ENCODE data around the gene BBX. TPM values are rescaled to one million over a fixed set of nuclear protein-coding genes. Genes with fewer than 3 reads are reported as not detected.

The BBX gene
- total RNA-seq, 4 donors from 2014 or later: 54.3 to 104 (median 88.1) TPM

GRCh38 chr3:107848351-107848915, 325.7 kb downstream of the BBX start:
- WGBS, 2 donors: 81 to 87% methylated on average over 5 of the region's 5 CpGs
- no peak overlapping the region for H3K4me3 ChIP-seq
- peaks cover 0 to 9% (median 0%) of the 10 kb centered on the region in 4 donors for H3K4me1 ChIP-seq
- H3K36me3 ChIP-seq: no peaks in the 10 kb centered on the region
- no peaks in the 10 kb centered on the region for H3K9me3 ChIP-seq
- no peak overlapping the region for H3K27ac ChIP-seq
- H3K27me3 ChIP-seq: no peaks in the 10 kb centered on the region
- DNase-seq (ENCODE audit: low spot score in 2 of 2): no peak
- no peak for TF ChIP-seq EP300 (IDR thresholded peaks at IDR 0.05)

GRCh38 chr3:107850681-107851080, 327.9 kb downstream of the BBX start:
- Histone ChIP-seq H3K4me3 (no peak overlapping the region), H3K27ac (no peak overlapping the region), H3K4me1 (peaks cover 0 to 6% (median 0%) of the 10 kb centered on the region in 4 donors), H3K9me3 (no peaks in the 10 kb centered on the region), H3K27me3 (no peaks in the 10 kb centered on the region), H3K36me3 (no peaks in the 10 kb centered on the region)
- DNase-seq (ENCODE audit: low spot score in 2 of 2): no peak
- TF ChIP-seq EP300 (IDR thresholded peaks at IDR 0.05) (no peak), POLR2A (IDR thresholded peaks at IDR 0.05) (no peak), CTCF (IDR thresholded peaks at IDR 0.05) (no peak)
- 79 to 90% methylated on average over 2 of the region's 2 CpGs for WGBS, 2 donors

GRCh38 chr3:107853821-107854220, 331.1 kb downstream of the BBX start:
- Histone ChIP-seq H3K4me1 (no peaks in the 10 kb centered on the region), H3K9me3 (no peaks in the 10 kb centered on the region), H3K4me3 (no peak overlapping the region), H3K27me3 (no peaks in the 10 kb centered on the region), H3K36me3 (no peaks in the 10 kb centered on the region), H3K27ac (no peak overlapping the region)
- no peak for DNase-seq (ENCODE audit: low spot score in 2 of 2)
- TF ChIP-seq POLR2A (IDR thresholded peaks at IDR 0.05): no peak
- TF ChIP-seq EP300 (IDR thresholded peaks at IDR 0.05): no peak

GRCh38 chr3:107854733-107855132, 332.0 kb downstream of the BBX start:
- Histone ChIP-seq H3K27ac (no peak overlapping the region), H3K27me3 (no peaks in the 10 kb centered on the region), H3K9me3 (no peaks in the 10 kb centered on the region), H3K4me1 (no peaks in the 10 kb centered on the region), H3K4me3 (no peak overlapping the region), H3K36me3 (no peaks in the 10 kb centered on the region)
- 80 to 82% methylated on average over 6 of the region's 6 CpGs for WGBS, 2 donors
- no peak for DNase-seq (ENCODE audit: low spot score in 2 of 2)
- no peak for TF ChIP-seq POLR2A (IDR thresholded peaks at IDR 0.05)
- TF ChIP-seq EP300 (IDR thresholded peaks at IDR 0.05): no peak
- TF ChIP-seq CTCF (IDR thresholded peaks at IDR 0.05): no peak

GRCh38 chr3:107855710-107856109, 332.9 kb downstream of the BBX start:
- WGBS, 2 donors: 72 to 81% methylated on average over 5 of the region's 5 CpGs

GRCh38 chr3:107857854-107858253, 335.1 kb downstream of the BBX start:
- Histone ChIP-seq H3K4me1 (no peaks in the 10 kb centered on the region), H3K9me3 (no peaks in the 10 kb centered on the region), H3K27me3 (no peaks in the 10 kb centered on the region), H3K36me3 (no peaks in the 10 kb centered on the region), H3K27ac (no peak overlapping the region), H3K4me3 (no peak overlapping the region)
- no peak for DNase-seq (ENCODE audit: low spot score in 2 of 2)
- 59 to 60% methylated on average over 5 of the region's 5 CpGs for WGBS, 2 donors
- TF ChIP-seq CTCF (IDR thresholded peaks at IDR 0.05) (no peak), EP300 (IDR thresholded peaks at IDR 0.05) (no peak), POLR2A (IDR thresholded peaks at IDR 0.05) (no peak)

More at GRCh38 chr3:107855710-107856109, 332.9 kb downstream of the BBX start:
- DNase-seq (ENCODE audit: low spot score in 2 of 2): no peak
- Histone ChIP-seq H3K4me1 (no peaks in the 10 kb centered on the region), H3K27me3 (no peaks in the 10 kb centered on the region), H3K27ac (no peak overlapping the region), H3K4me3 (no peak overlapping the region), H3K36me3 (no peaks in the 10 kb centered on the region), H3K9me3 (no peaks in the 10 kb centered on the region)
- TF ChIP-seq EP300 (IDR thresholded peaks at IDR 0.05) (no peak), POLR2A (IDR thresholded peaks at IDR 0.05) (no peak), CTCF (IDR thresholded peaks at IDR 0.05) (no peak)
